ENCODE measurements around the gene TTC23. TPM values are rescaled to one million over a fixed set of nuclear protein-coding genes. Genes with fewer than 3 reads are reported as not detected.

The TTC23 gene
- total and polyA plus RNA-seq, 9 of the 15 experiments (the other 6 are each of a cell fraction or from before 2014, with no cell fraction given): 0.41 to 4.5 (median 2.5) TPM

DNA sequence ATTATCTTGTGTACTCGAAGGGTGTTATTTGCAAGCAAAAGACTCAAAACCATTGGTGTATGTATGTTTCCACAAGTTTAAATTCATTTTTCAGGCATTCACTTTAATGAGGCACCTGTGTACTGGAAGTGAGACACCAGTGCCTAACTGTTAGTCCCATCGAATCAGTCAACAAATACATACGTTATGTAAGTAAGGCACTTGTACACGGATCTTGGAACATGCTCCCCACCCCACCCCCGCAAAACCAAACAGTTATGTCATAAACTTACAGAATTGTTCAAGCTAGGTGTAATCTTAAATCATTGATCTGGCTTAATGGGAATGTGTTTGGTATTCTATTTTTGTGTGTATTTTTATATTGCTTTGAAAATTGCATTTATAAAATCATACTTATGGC, 19.1 kb upstream of the TTC23 start:
- CTCF ChIA-PET (ENCODE audit: low intra/inter-chr PET ratio): no interaction called here
- DNase-seq (ENCODE audit: extremely low read depth in 1 of 4, low spot score in 3 of 4) (no peak), FAIRE-seq (no peak), ATAC-seq (no peak)
- Histone ChIP-seq H3K9ac (ENCODE audit: insufficient read depth in 1 of 2, low read depth in 2 of 2, low read length in 2 of 2) (no peak overlapping the region), H3K4me2 (ENCODE audit: insufficient read depth, low read length) (no peak overlapping the region), H3K4me1 (replicated peaks in 1 of 2; ENCODE audit: control insufficient read depth in 2 of 2, insufficient read depth in 2 of 2, low read length in 2 of 2) (no peaks in the 10 kb centered on the region), H3K4me3 (no peak overlapping the region), H3K9me1 (ENCODE audit: control insufficient read depth, insufficient read depth, low read length) (no peaks in the 10 kb centered on the region), H2AFZ (ENCODE audit: low read depth, low read length) (no peak overlapping the region), H3K79me2 (ENCODE audit: control insufficient read depth, insufficient read depth, low read length) (no peaks in the 10 kb centered on the region), H3K27me3 (ENCODE audit: control insufficient read depth in 2 of 2, insufficient read depth in 2 of 2, low read length in 2 of 2) (no peaks in the 10 kb centered on the region), H3K36me3 (ENCODE audit: control insufficient read depth, insufficient read depth, low read length) (no peaks in the 10 kb centered on the region), H3K27ac (ENCODE audit: extremely low read depth, low read depth, low read length) (no peak overlapping the region), H3K9me3 (replicated peaks; ENCODE audit: control insufficient read depth, insufficient read depth, low read depth, low read length) (no peaks in the 10 kb centered on the region), H4K20me1 (replicated peaks; ENCODE audit: control insufficient read depth, insufficient read depth, low read length) (no peaks in the 10 kb centered on the region)
- intact Hi-C loops (cut with micrococcal nuclease) (no loop called here), in situ Hi-C loops (cut with MboI) (no loop called here)
- BruUV-seq (replicated peaks): no TSS peak
- POLR2A ChIA-PET: no interaction called here
- TF ChIP-seq ZNF274 (IDR thresholded peaks at IDR 0.05; ENCODE audit: borderline replicate concordance, low read depth, low read length) (no peak), RNF2 (IDR thresholded peaks at IDR 0.05) (0 out of 2 replicates have a peak, but pooled peaks have one; percentile 4)
- WGBS (ENCODE audit: insufficient coverage, low coverage, missing lambda C conversion rate): 10% methylated on average over 5 of the region's 5 CpGs

DNA sequence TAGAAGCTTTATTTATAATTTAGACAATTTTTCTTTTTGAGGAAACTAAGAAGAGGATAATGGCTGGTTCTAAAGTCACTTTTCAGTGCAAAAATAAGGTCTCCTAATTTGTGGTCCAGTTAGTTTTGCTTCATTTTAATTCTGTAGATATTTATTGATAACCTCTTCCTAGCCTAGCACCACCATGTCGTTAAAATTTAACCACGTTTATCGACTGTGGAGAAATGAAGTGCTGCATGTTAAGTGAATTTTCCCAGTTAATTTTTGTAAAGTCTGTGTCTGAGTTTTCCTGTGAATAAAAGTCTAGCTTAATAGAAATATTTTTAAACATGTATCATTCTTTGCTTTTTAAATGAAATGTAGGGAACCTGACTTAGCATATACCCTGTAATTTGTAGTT, 18.6 kb upstream of the TTC23 start:
- TF ChIP-seq, protein P1, sequence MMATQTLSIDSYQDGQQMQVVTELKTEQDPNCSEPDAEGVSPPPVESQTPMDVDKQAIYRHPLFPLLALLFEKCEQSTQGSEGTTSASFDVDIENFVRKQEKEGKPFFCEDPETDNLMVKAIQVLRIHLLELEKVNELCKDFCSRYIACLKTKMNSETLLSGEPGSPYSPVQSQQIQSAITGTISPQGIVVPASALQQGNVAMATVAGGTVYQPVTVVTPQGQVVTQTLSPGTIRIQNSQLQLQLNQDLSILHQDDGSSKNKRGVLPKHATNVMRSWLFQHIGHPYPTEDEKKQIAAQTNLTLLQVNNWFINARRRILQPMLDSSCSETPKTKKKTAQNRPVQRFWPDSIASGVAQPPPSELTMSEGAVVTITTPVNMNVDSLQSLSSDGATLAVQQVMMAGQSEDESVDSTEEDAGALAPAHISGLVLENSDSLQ (IDR thresholded peaks at IDR 0.05): no peak
- no peak for TF ChIP-seq ZNF274 (IDR thresholded peaks at IDR 0.05; ENCODE audit: borderline replicate concordance, low read depth, low read length)
- Histone ChIP-seq H3K9ac (ENCODE audit: insufficient read depth in 1 of 2, low read depth in 2 of 2, low read length in 2 of 2) (no peak overlapping the region), H3K9me3 (replicated peaks; ENCODE audit: control insufficient read depth, insufficient read depth, low read depth, low read length) (no peaks in the 10 kb centered on the region), H3K9me1 (ENCODE audit: control insufficient read depth, insufficient read depth, low read length) (no peaks in the 10 kb centered on the region), H4K20me1 (replicated peaks; ENCODE audit: control insufficient read depth, insufficient read depth, low read length) (no peaks in the 10 kb centered on the region), H3K4me2 (ENCODE audit: insufficient read depth, low read length) (no peak overlapping the region), H3K4me1 (replicated peaks in 1 of 2; ENCODE audit: control insufficient read depth in 2 of 2, insufficient read depth in 2 of 2, low read length in 2 of 2) (no peaks in the 10 kb centered on the region), H3K36me3 (ENCODE audit: control insufficient read depth, insufficient read depth, low read length) (no peaks in the 10 kb centered on the region), H2AFZ (ENCODE audit: low read depth, low read length) (no peak overlapping the region), H3K79me2 (ENCODE audit: control insufficient read depth, insufficient read depth, low read length) (no peaks in the 10 kb centered on the region), H3K27me3 (ENCODE audit: control insufficient read depth in 2 of 2, insufficient read depth in 2 of 2, low read length in 2 of 2) (no peaks in the 10 kb centered on the region), H3K4me3 (no peak overlapping the region), H3K27ac (ENCODE audit: extremely low read depth, low read depth, low read length) (no peak overlapping the region)
- 13% methylated on average over 3 of the region's 3 CpGs for WGBS (ENCODE audit: insufficient coverage, low coverage, missing lambda C conversion rate)
- no TSS peak for BruUV-seq (replicated peaks)
- ATAC-seq: no peak
- POLR2A ChIA-PET: interaction anchor here (1.0 kb wide), 1 partner anchor 13 kb away, joined by 3 read pairs; no protein-coding TSS in a partner anchor
- CTCF ChIA-PET (ENCODE audit: low intra/inter-chr PET ratio): no interaction called here
- no peak for FAIRE-seq
- in situ Hi-C loops (cut with MboI): no loop called here
- no peak for DNase-seq (ENCODE audit: extremely low read depth in 1 of 4, low spot score in 3 of 4)
- intact Hi-C loops (cut with micrococcal nuclease): no loop called here

Measured in K562 (cell line).